Endometrial microvascular endothelial cells (primary cell): Measurements from ENCODE around the gene RABGEF1. TPM values are rescaled to one million over a fixed set of nuclear protein-coding genes. Genes with fewer than 3 reads are reported as not detected.
"Not testable (repeated sequence)": the region's sequence is repeated elsewhere in the genome, so short reads cannot be mapped to it uniquely, and the experiment has no call there.

Experiments used
- in situ Hi-C: cut with HindIII; loops from 2 replicates; pipeline ENCODE4 v1.10.0; 2017; ENCODE audit warnings: low sequenced_read_pairs, low pct_unique_long_range_greater_than_20kb; ENCODE audit errors: inconsistent ontology term
- total RNA-seq: library from RNA; depleted of rRNA; stranded (reverse); fragments of >200 nt; gene quantifications from one replicate; pipeline ENCODE4 v1.2.3, GENCODE V29; 2015; ENCODE audit errors: inconsistent ontology term

RABGEF1 gene
- total RNA-seq, 1 donor from 2014 or later = 16.0 TPM

- in situ Hi-C loops = not testable (repeated sequence)
Measured at GRCh38 chr7:66782875-66783274, 42.3 kb downstream of the RABGEF1 start.

GRCh38 chr7:66783887-66784595, 43.5 kb downstream of the RABGEF1 start:
- in situ Hi-C loops = not testable (repeated sequence)

GRCh38 chr7:66790196-66790595, 49.7 kb downstream of the RABGEF1 start:
- in situ Hi-C loops = no loop called here

- in situ Hi-C loops = no loop called here
Measured at GRCh38 chr7:66790725-66791124, 50.2 kb downstream of the RABGEF1 start.

- in situ Hi-C loops = no loop called here
Measured at GRCh38 chr7:66800591-66800990, 60.1 kb downstream of the RABGEF1 start.

- in situ Hi-C loops = no loop called here
Measured at GRCh38 chr7:66804001-66804400, 63.5 kb downstream of the RABGEF1 start.

- in situ Hi-C loops = no loop called here
Measured at GRCh38 chr7:66807736-66808135, 67.2 kb downstream of the RABGEF1 start.

GRCh38 chr7:66810716-66811115, 70.2 kb downstream of the RABGEF1 start:
- in situ Hi-C loops = no loop called here

GRCh38 chr7:66815186-66815875, 74.8 kb downstream of the RABGEF1 start:
- in situ Hi-C loops = not testable (repeated sequence)

- in situ Hi-C loops = no loop called here
Measured at GRCh38 chr7:66815951-66816350, 75.4 kb downstream of the RABGEF1 start.

GRCh38 chr7:66816658-66817057, 76.1 kb downstream of the RABGEF1 start:
- in situ Hi-C loops = not testable (repeated sequence)

- in situ Hi-C loops = not testable (repeated sequence)
Measured at GRCh38 chr7:66817208-66817795, 76.8 kb downstream of the RABGEF1 start.

- in situ Hi-C loops = not testable (repeated sequence)
Measured at GRCh38 chr7:66817956-66818355, 77.4 kb downstream of the RABGEF1 start.

- in situ Hi-C loops = no loop called here
Measured at GRCh38 chr7:66824041-66824440, 83.5 kb downstream of the RABGEF1 start.

- in situ Hi-C loops = not testable (repeated sequence)
Measured at GRCh38 chr7:66825538-66825937, 85.0 kb downstream of the RABGEF1 start.

- in situ Hi-C loops = no loop called here
Measured at GRCh38 chr7:66826649-66827048, 86.1 kb downstream of the RABGEF1 start.

- in situ Hi-C loops = not testable (repeated sequence)
Measured at GRCh38 chr7:66830976-66831375, 90.4 kb downstream of the RABGEF1 start.

- in situ Hi-C loops = no loop called here
Measured at GRCh38 chr7:66832531-66833351, 92.2 kb downstream of the RABGEF1 start.

GRCh38 chr7:66837007-66837406, 96.5 kb downstream of the RABGEF1 start:
- in situ Hi-C loops = no loop called here
